Inflammatory macrophage (primary cell): ENCODE measurements around the gene TBX21.

Experiments
- DNase-seq, 2 donors: peaks; one replicate each; pipeline ENCODE4 v3.0.0-alpha.2; 2020 to 2022

The TBX21 gene

GRCh38 chr17:47697906-47698711 lies 34.9 kb upstream of the TBX21 start:
- no peak for DNase-seq

GRCh38 chr17:47698749-47699535 lies 34.1 kb upstream of the TBX21 start:
- peak; percentile 52 to 54 for DNase-seq

- no peak for DNase-seq
Measured at GRCh38 chr17:47699536-47699840, 33.5 kb upstream of the TBX21 start.

GRCh38 chr17:47700471-47701449 lies 32.3 kb upstream of the TBX21 start:
- DNase-seq = no peak

- DNase-seq = no peak
Measured at GRCh38 chr17:47701608-47702007, 31.4 kb upstream of the TBX21 start.

GRCh38 chr17:47702391-47702995 lies 30.5 kb upstream of the TBX21 start:
- DNase-seq = no peak

GRCh38 chr17:47703191-47703591 lies 29.8 kb upstream of the TBX21 start:
- DNase-seq = peak in 1 of 2 donors; percentile 27

- DNase-seq = no peak
Measured at GRCh38 chr17:47703671-47704070, 29.4 kb upstream of the TBX21 start.

GRCh38 chr17:47704116-47704515 lies 28.9 kb upstream of the TBX21 start:
- peak in 1 of 2 donors; percentile 32 for DNase-seq

GRCh38 chr17:47704736-47705135 lies 28.3 kb upstream of the TBX21 start:
- DNase-seq = no peak

GRCh38 chr17:47705536-47706530 lies 27.2 kb upstream of the TBX21 start:
- DNase-seq = no peak

GRCh38 chr17:47707056-47707804 lies 25.8 kb upstream of the TBX21 start:
- peak in 1 of 2 donors; percentile 40 for DNase-seq

GRCh38 chr17:47707884-47708283 lies 25.2 kb upstream of the TBX21 start:
- no peak for DNase-seq

- DNase-seq = no peak
Measured at GRCh38 chr17:47708312-47708863, 24.6 kb upstream of the TBX21 start.

- DNase-seq = no peak
Measured at GRCh38 chr17:47708864-47709541, 24.0 kb upstream of the TBX21 start.

GRCh38 chr17:47709594-47709993 lies 23.4 kb upstream of the TBX21 start:
- no peak for DNase-seq

- no peak for DNase-seq
Measured at GRCh38 chr17:47711366-47712099, 21.5 kb upstream of the TBX21 start.

- peak; percentile 64 to 74 for DNase-seq
Measured at GRCh38 chr17:47712330-47713023, 20.6 kb upstream of the TBX21 start.
